GM13976 (cell line): ENCODE measurements around the gene RABL3.
"Not testable (repeated sequence)": the region's sequence is repeated elsewhere in the genome, so short reads cannot be mapped to it uniquely, and the experiment has no call there.

Experiments
- DNase-seq: peaks from one replicate; pipeline ENCODE4 v3.0.0; 2012; ENCODE audit warnings: low spot score
- CTCF ChIP-seq: IDR thresholded peaks from 2 replicates; pipeline ENCODE4 v1.5.1; 2012; ENCODE audit warnings: borderline replicate concordance, mild to moderate bottlenecking; ENCODE audit not compliant: insufficient read depth; ENCODE audit errors: extremely low read depth, missing control alignments, control extremely low read depth
- in situ Hi-C: fragments of 300-500 bp; cut with MboI; formaldehyde crosslinking; loops from one replicate; pipeline ENCODE4 v1.12.0; 2022; ENCODE audit warnings: low sequenced_read_pairs, mixed read lengths, inconsistent platforms; ENCODE audit not compliant: unreplicated experiment

The RABL3 gene

GRCh38 chr3:120742198-120742848, at the start of gene RABL3, which contains the start of gene GTF2E1:
RABL3 (minus strand) TSS chr3:120742516; CDS start chr3:120742507, 9 bp downstream.
GTF2E1 (plus strand) TSS chr3:120742744; CDS start chr3:120750553, 7,809 bp downstream.
- no peak for TF ChIP-seq CTCF
- peak; percentile 96 for DNase-seq
- in situ Hi-C loops = no loop called here

- in situ Hi-C loops = no loop called here
- no peak for DNase-seq
- no peak for TF ChIP-seq CTCF
Measured at GRCh38 chr3:120791913-120792312, 49.6 kb upstream of the RABL3 start.

GRCh38 chr3:120791010-120791409, 48.7 kb upstream of the RABL3 start:
- TF ChIP-seq CTCF = no peak
- DNase-seq = no peak
- in situ Hi-C loops = no loop called here

GRCh38 chr3:120785832-120786231, 43.5 kb upstream of the RABL3 start:
- in situ Hi-C loops, DNase-seq: not testable (repeated sequence)

GRCh38 chr3:120780977-120781376, 38.7 kb upstream of the RABL3 start:
- in situ Hi-C loops = no loop called here
- peak; percentile 20 for DNase-seq

GRCh38 chr3:120778776-120779175, 36.5 kb upstream of the RABL3 start:
- in situ Hi-C loops = no loop called here
- TF ChIP-seq CTCF = no peak
- no peak for DNase-seq

More at GRCh38 chr3:120780977-120781376, 38.7 kb upstream of the RABL3 start:
- no peak for TF ChIP-seq CTCF

- in situ Hi-C loops = no loop called here
- no peak for DNase-seq
- TF ChIP-seq CTCF = no peak
Measured at GRCh38 chr3:120775411-120775810, 33.1 kb upstream of the RABL3 start.
